Measurements from ENCODE around the gene DBN1. TPM values are rescaled to one million over a fixed set of nuclear protein-coding genes. Genes with fewer than 3 reads are reported as not detected.

The DBN1 gene
- total and polyA plus RNA-seq, 2 of the 8 experiments (the other 6 are each of a cell fraction or from before 2014, with no cell fraction given) = 168 to 333 TPM

DNA sequence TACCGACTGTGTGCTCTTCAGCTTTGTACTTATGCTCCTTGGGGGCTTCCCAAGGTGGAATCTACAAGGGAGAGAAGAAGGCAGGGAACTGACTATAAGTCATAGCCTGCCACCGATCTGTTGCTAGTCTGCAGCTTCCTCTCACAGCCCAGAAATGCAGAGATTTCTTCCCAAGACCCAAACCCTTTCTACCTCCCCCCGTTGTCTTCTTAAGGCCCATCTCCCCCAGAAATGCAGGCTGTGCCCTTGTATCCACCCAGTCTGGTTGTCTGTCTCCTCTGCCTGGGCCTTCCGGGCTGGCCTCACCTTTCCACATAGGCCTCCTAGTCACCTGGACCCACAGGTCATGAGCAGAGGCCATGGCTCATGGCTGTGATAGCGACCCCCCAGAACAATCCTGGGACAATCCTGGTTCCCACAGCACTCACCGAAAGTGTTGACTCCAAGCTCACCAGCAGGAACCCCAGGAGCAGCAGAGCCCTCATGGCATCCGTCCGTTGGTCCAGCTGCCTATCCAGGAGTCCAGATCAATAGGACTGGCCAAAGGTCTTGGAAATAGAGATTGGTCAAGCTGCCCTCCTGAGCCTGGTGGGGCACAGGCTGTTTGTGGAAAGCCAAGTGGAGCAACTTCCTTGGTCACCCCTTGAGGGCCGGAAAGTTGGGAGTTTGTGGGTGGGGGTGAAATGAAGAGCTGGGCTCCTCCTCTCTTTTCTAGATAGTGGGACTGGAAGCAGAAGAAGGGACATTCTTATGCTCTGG lies 64.2 kb downstream of the DBN1 start, which contains the start of gene F12 (continued):
- no peak for TF ChIP-seq CEBPB (IDR thresholded peaks at IDR 0.05; ENCODE audit: low read depth, low read length)

Other genes with a start within 250 kb of the DBN1 start
- 18.8 and 20.5 TPM in 2 replicates for gene RAB24, start 169.9 kb downstream of the DBN1 start, total RNA-seq (2021; fragmentation: NEBNext Ultra II Directional; extraction: Animal tissue kit (Norgen Biotek cat#: 25700))
- 33.8 and 40.4 TPM in 2 replicates for gene RAB24, start 169.9 kb downstream of the DBN1 start, polyA plus RNA-seq (2011; rRNA removed)
- 272 and 279 TPM in 2 replicates for gene PRELID1, start 169.8 kb downstream of the DBN1 start, total RNA-seq (2021; fragmentation: NEBNext Ultra II Directional; extraction: Animal tissue kit (Norgen Biotek cat#: 25700))
- gene PRELID1, start 169.8 kb downstream of the DBN1 start, polyA plus RNA-seq (2011; rRNA removed) = 428 and 479 TPM in 2 replicates
- 7.7 and 10.3 TPM in 2 replicates for gene MXD3, start 161.7 kb downstream of the DBN1 start, total RNA-seq (2021; fragmentation: NEBNext Ultra II Directional; extraction: Animal tissue kit (Norgen Biotek cat#: 25700))
- gene MXD3, start 161.7 kb downstream of the DBN1 start, polyA plus RNA-seq (2011; rRNA removed) = 6.5 and 10.3 TPM in 2 replicates
- 116 and 119 TPM in 2 replicates for gene LMAN2, start 122.0 kb downstream of the DBN1 start, total RNA-seq (2021; fragmentation: NEBNext Ultra II Directional; extraction: Animal tissue kit (Norgen Biotek cat#: 25700))
- gene LMAN2, start 122.0 kb downstream of the DBN1 start, polyA plus RNA-seq (2011; rRNA removed) = 225 and 357 TPM in 2 replicates
- gene RGS14, start 115.7 kb downstream of the DBN1 start, total RNA-seq (2021; fragmentation: NEBNext Ultra II Directional; extraction: Animal tissue kit (Norgen Biotek cat#: 25700)) = 20.6 and 24.4 TPM in 2 replicates
- gene RGS14, start 115.7 kb downstream of the DBN1 start, polyA plus RNA-seq (2011; rRNA removed) = 46.1 and 66.5 TPM in 2 replicates
- not detected in 2 replicates for gene SLC34A1, start 89.2 kb downstream of the DBN1 start, total RNA-seq (2021; fragmentation: NEBNext Ultra II Directional; extraction: Animal tissue kit (Norgen Biotek cat#: 25700))
- gene SLC34A1, start 89.2 kb downstream of the DBN1 start, polyA plus RNA-seq (2011; rRNA removed) = not detected in 2 replicates
- not detected in 2 replicates for gene PFN3, start 73.0 kb downstream of the DBN1 start, total RNA-seq (2021; fragmentation: NEBNext Ultra II Directional; extraction: Animal tissue kit (Norgen Biotek cat#: 25700))
- gene PFN3, start 73.0 kb downstream of the DBN1 start, polyA plus RNA-seq (2011; rRNA removed) = not detected in 2 replicates
- gene F12, start 64.1 kb downstream of the DBN1 start, total RNA-seq (2021; fragmentation: NEBNext Ultra II Directional; extraction: Animal tissue kit (Norgen Biotek cat#: 25700)) = 5.4 and 6.5 TPM in 2 replicates
- 7.8 and 12.0 TPM in 2 replicates for gene F12, start 64.1 kb downstream of the DBN1 start, polyA plus RNA-seq (2011; rRNA removed)
- 52.0 and 57.8 TPM in 2 replicates for gene GRK6, start 47.0 kb downstream of the DBN1 start, total RNA-seq (2021; fragmentation: NEBNext Ultra II Directional; extraction: Animal tissue kit (Norgen Biotek cat#: 25700))
- gene GRK6, start 47.0 kb downstream of the DBN1 start, polyA plus RNA-seq (2011; rRNA removed) = 31.8 and 50.8 TPM in 2 replicates
- gene PRR7, start 26.8 kb downstream of the DBN1 start, total RNA-seq (2021; fragmentation: NEBNext Ultra II Directional; extraction: Animal tissue kit (Norgen Biotek cat#: 25700)) = 8.0 and 8.6 TPM in 2 replicates
- gene PRR7, start 26.8 kb downstream of the DBN1 start, polyA plus RNA-seq (2011; rRNA removed) = 11.8 and 23.1 TPM in 2 replicates
- 86.7 and 94.2 TPM in 2 replicates for gene PDLIM7, start 24.0 kb upstream of the DBN1 start, total RNA-seq (2021; fragmentation: NEBNext Ultra II Directional; extraction: Animal tissue kit (Norgen Biotek cat#: 25700))
- 67.3 and 118 TPM in 2 replicates for gene PDLIM7, start 24.0 kb upstream of the DBN1 start, polyA plus RNA-seq (2011; rRNA removed)
- 6.4 and 8.6 TPM in 2 replicates for gene DOK3, start 36.2 kb upstream of the DBN1 start, total RNA-seq (2021; fragmentation: NEBNext Ultra II Directional; extraction: Animal tissue kit (Norgen Biotek cat#: 25700))
- gene DOK3, start 36.2 kb upstream of the DBN1 start, polyA plus RNA-seq (2011; rRNA removed) = 4.2 and 6.3 TPM in 2 replicates
- 101 and 102 TPM in 2 replicates for gene DDX41, start 43.3 kb upstream of the DBN1 start, total RNA-seq (2021; fragmentation: NEBNext Ultra II Directional; extraction: Animal tissue kit (Norgen Biotek cat#: 25700))
- gene DDX41, start 43.3 kb upstream of the DBN1 start, polyA plus RNA-seq (2011; rRNA removed) = 135 and 187 TPM in 2 replicates
- 69.8 and 75.2 TPM in 2 replicates for gene FAM193B, start 80.9 kb upstream of the DBN1 start, total RNA-seq (2021; fragmentation: NEBNext Ultra II Directional; extraction: Animal tissue kit (Norgen Biotek cat#: 25700))
- 49.9 and 91.8 TPM in 2 replicates for gene FAM193B, start 80.9 kb upstream of the DBN1 start, polyA plus RNA-seq (2011; rRNA removed)
- gene TMED9, start 118.6 kb upstream of the DBN1 start, total RNA-seq (2021; fragmentation: NEBNext Ultra II Directional; extraction: Animal tissue kit (Norgen Biotek cat#: 25700)) = 156 and 160 TPM in 2 replicates
- gene TMED9, start 118.6 kb upstream of the DBN1 start, polyA plus RNA-seq (2011; rRNA removed) = 130 and 141 TPM in 2 replicates
- gene B4GALT7, start 126.5 kb upstream of the DBN1 start, total RNA-seq (2021; fragmentation: NEBNext Ultra II Directional; extraction: Animal tissue kit (Norgen Biotek cat#: 25700)) = 17.3 and 18.7 TPM in 2 replicates
- gene B4GALT7, start 126.5 kb upstream of the DBN1 start, polyA plus RNA-seq (2011; rRNA removed) = 31.9 and 38.1 TPM in 2 replicates